ENCODE results near the gene C3orf18.

C3orf18 gene

GRCh38 chr3:50604628-50605588 lies 37.4 kb upstream of the C3orf18 start:
- in situ Hi-C loops (cut with MboI; ENCODE audit: low sequenced_read_pairs), result loop anchor here (25.0 kb wide), 1 partner anchor 757 kb away; no protein-coding TSS in a partner anchor

GRCh38 chr3:50604110-50604621 lies 36.6 kb upstream of the C3orf18 start:
- in situ Hi-C loops (cut with MboI; ENCODE audit: low sequenced_read_pairs), result loop anchor here (25.0 kb wide), 1 partner anchor 758 kb away; no protein-coding TSS in a partner anchor

GRCh38 chr3:50603261-50604109 lies 35.9 kb upstream of the C3orf18 start:
- in situ Hi-C loops (cut with MboI; ENCODE audit: low sequenced_read_pairs), result loop anchor here (25.0 kb wide), 1 partner anchor 759 kb away; no protein-coding TSS in a partner anchor

GRCh38 chr3:50602595-50603191 lies 35.1 kb upstream of the C3orf18 start:
- in situ Hi-C loops (cut with MboI; ENCODE audit: low sequenced_read_pairs), result loop anchor here (25.0 kb wide), 1 partner anchor 760 kb away; no protein-coding TSS in a partner anchor

- in situ Hi-C loops (cut with MboI; ENCODE audit: low sequenced_read_pairs), result loop anchor here (25.0 kb wide), 1 partner anchor 761 kb away; no protein-coding TSS in a partner anchor
Observed at GRCh38 chr3:50600841-50601591, 33.5 kb upstream of the C3orf18 start.

GRCh38 chr3:50600141-50600753 lies 32.7 kb upstream of the C3orf18 start:
- in situ Hi-C loops (cut with MboI; ENCODE audit: low sequenced_read_pairs), result loop anchor here (25.0 kb wide), 1 partner anchor 762 kb away; no protein-coding TSS in a partner anchor

- in situ Hi-C loops (cut with MboI; ENCODE audit: low sequenced_read_pairs), result loop anchor here (25.0 kb wide), 1 partner anchor 763 kb away; no protein-coding TSS in a partner anchor
Observed at GRCh38 chr3:50599716-50600118, 32.2 kb upstream of the C3orf18 start.

GRCh38 chr3:50599115-50599715 lies 31.7 kb upstream of the C3orf18 start:
- in situ Hi-C loops (cut with MboI; ENCODE audit: low sequenced_read_pairs), result no loop called here

GRCh38 chr3:50594253-50594785 lies 26.8 kb upstream of the C3orf18 start:
- in situ Hi-C loops (cut with MboI; ENCODE audit: low sequenced_read_pairs), result no loop called here

- in situ Hi-C loops (cut with MboI; ENCODE audit: low sequenced_read_pairs), result no loop called here
Observed at GRCh38 chr3:50592568-50592967, 25.0 kb upstream of the C3orf18 start.

GRCh38 chr3:50591196-50591741 lies 23.7 kb upstream of the C3orf18 start:
- in situ Hi-C loops (cut with MboI; ENCODE audit: low sequenced_read_pairs), result no loop called here

- in situ Hi-C loops (cut with MboI; ENCODE audit: low sequenced_read_pairs), result no loop called here
Observed at GRCh38 chr3:50588759-50589433, 21.3 kb upstream of the C3orf18 start.

GRCh38 chr3:50587806-50588758 lies 20.5 kb upstream of the C3orf18 start:
- in situ Hi-C loops (cut with MboI; ENCODE audit: low sequenced_read_pairs), result no loop called here

GRCh38 chr3:50587373-50587772 lies 19.8 kb upstream of the C3orf18 start:
- in situ Hi-C loops (cut with MboI; ENCODE audit: low sequenced_read_pairs), result no loop called here

GRCh38 chr3:50586763-50587070 lies 19.2 kb upstream of the C3orf18 start:
- in situ Hi-C loops (cut with MboI; ENCODE audit: low sequenced_read_pairs), result no loop called here

GRCh38 chr3:50585919-50586762 lies 18.6 kb upstream of the C3orf18 start:
- in situ Hi-C loops (cut with MboI; ENCODE audit: low sequenced_read_pairs), result no loop called here
